Measurements from ENCODE around the gene EPB41.

DNA sequence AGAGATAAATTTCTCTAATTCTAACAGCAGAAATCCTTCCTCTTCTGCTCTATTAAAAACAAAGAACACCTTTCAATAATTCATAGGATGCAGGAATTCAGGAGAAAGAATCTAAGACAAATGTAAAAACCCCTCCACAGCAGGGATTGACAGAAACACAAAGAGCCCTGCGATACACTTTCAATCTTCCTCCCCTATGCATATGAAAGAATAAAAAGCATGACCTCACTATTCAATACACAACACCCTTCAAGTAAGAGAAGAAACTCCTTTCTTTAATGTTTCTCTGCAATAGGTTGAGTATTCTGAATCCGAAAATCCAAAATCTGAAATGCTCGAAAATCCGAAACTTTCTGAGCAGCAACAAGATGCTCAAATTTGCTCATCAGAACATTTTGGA, 250.2 kb downstream of the EPB41 start:
- TF ChIP-seq, protein P1, sequence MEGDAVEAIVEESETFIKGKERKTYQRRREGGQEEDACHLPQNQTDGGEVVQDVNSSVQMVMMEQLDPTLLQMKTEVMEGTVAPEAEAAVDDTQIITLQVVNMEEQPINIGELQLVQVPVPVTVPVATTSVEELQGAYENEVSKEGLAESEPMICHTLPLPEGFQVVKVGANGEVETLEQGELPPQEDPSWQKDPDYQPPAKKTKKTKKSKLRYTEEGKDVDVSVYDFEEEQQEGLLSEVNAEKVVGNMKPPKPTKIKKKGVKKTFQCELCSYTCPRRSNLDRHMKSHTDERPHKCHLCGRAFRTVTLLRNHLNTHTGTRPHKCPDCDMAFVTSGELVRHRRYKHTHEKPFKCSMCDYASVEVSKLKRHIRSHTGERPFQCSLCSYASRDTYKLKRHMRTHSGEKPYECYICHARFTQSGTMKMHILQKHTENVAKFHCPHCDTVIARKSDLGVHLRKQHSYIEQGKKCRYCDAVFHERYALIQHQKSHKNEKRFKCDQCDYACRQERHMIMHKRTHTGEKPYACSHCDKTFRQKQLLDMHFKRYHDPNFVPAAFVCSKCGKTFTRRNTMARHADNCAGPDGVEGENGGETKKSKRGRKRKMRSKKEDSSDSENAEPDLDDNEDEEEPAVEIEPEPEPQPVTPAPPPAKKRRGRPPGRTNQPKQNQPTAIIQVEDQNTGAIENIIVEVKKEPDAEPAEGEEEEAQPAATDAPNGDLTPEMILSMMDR (IDR thresholded peaks at IDR 0.05): no peak
- no peak for TF ChIP-seq POLR2A (IDR thresholded peaks at IDR 0.05)

Data from ovary (tissue), 3 donors.